ENCODE results near the gene TCERG1L. TPM values are rescaled to one million over a fixed set of nuclear protein-coding genes. Genes with fewer than 3 reads are reported as not detected.

Gene TCERG1L
- total and polyA plus RNA-seq, 2 experiments from 2014 or later, result not detected

- in situ Hi-C loops (cut with MboI), result no loop called here
- Histone ChIP-seq H3K27ac (no peak overlapping the region), H3K27me3 (replicated peaks; ENCODE audit: insufficient read depth) (no peaks in the 10 kb centered on the region), H3K4me2 (ENCODE audit: unreplicated experiment) (no peak overlapping the region), H3K9me2 (ENCODE audit: insufficient read depth) (no peaks in the 10 kb centered on the region), H3K9me3 (ENCODE audit: low read depth) (no peaks in the 10 kb centered on the region), H3K4me3 (no peak overlapping the region), H4K20me1 (ENCODE audit: insufficient read depth) (no peaks in the 10 kb centered on the region), H3K4me1 (ENCODE audit: insufficient read depth) (no peaks in the 10 kb centered on the region), H3K36me3 (ENCODE audit: low read depth) (no peaks in the 10 kb centered on the region), H3K79me2 (ENCODE audit: insufficient read depth) (no peaks in the 10 kb centered on the region), H3F3A (ENCODE audit: insufficient read depth) (no peaks in the 10 kb centered on the region), H2AFZ (no peak overlapping the region), H3K9ac (no peak overlapping the region)
- no peak for TF ChIP-seq EZH2phosphoT487 (IDR thresholded peaks at IDR 0.05; ENCODE audit: insufficient read depth, low read depth)
- TF ChIP-seq EZH2 (IDR thresholded peaks at IDR 0.05; ENCODE audit: insufficient read depth, poor library complexity, severe bottlenecking), result no peak
- WGBS, 2 experiments (ENCODE audit: low coverage in 1 of 2, low lambda C conversion rate in 2 of 2, missing lambda C conversion rate in 2 of 2), result 18 to 19% methylated on average over 7 of the region's 7 CpGs
- DNase-seq, result no peak
These were observed 239.8 kb downstream of the TCERG1L start for GRCh38 chr10:131071721-131072120.

DNA sequence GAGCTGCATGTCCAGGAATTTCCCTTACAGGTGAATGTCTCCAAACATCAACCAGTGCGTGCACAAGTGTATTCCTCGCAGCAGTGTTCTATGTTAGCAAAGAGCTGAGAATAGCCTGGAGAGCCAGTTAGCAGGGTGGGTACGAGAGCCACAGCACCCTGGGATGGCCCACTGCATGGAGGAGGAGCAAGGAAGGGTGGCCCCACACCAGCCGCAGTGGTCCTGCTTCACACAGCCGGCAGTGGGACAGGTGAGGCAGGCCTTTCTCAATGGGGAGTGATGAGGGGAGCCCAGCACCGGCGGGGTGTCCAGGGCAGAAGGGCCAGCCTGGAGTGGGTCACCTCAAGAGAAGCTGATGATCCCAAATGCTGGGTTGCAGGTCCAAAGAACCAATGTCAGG lies 240.7 kb downstream of the TCERG1L start:
- no peak for TF ChIP-seq EZH2 (IDR thresholded peaks at IDR 0.05; ENCODE audit: insufficient read depth, poor library complexity, severe bottlenecking)
- no peak for TF ChIP-seq EZH2phosphoT487 (IDR thresholded peaks at IDR 0.05; ENCODE audit: insufficient read depth, low read depth)
- no peak for DNase-seq

DNA sequence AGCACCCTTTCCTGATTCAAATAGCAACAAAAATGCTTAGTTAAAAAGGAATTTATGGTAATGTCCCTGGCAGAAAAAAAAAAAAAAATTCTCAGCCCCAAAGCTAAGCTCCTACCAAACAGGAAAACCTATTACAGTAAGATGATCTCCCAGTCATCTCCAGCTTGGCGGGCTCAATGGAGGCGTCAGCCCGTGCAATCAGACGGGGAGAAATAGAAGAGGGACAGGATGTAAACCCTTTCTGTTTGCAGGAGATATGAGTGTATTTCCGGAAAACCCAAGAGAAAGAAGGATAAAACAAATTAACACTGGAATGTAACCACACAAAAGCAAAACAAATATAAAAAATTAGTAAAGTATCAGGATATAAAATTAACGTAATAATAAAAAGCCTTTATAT lies 242.8 kb downstream of the TCERG1L start:
- TF ChIP-seq EZH2phosphoT487 (IDR thresholded peaks at IDR 0.05; ENCODE audit: insufficient read depth, low read depth), result no peak
- no peak for TF ChIP-seq EZH2 (IDR thresholded peaks at IDR 0.05; ENCODE audit: insufficient read depth, poor library complexity, severe bottlenecking)
- no peaks in the 10 kb centered on the region for H3K4me1 ChIP-seq (ENCODE audit: insufficient read depth)
- H3K27ac ChIP-seq, result no peak overlapping the region
- no peaks in the 10 kb centered on the region for H4K20me1 ChIP-seq (ENCODE audit: insufficient read depth)
- DNase-seq, result no peak
- in situ Hi-C loops (cut with MboI), result no loop called here
- no peaks in the 10 kb centered on the region for H3K27me3 ChIP-seq (replicated peaks; ENCODE audit: insufficient read depth)
- no peak overlapping the region for H3K4me3 ChIP-seq
- H3K9me3 ChIP-seq (ENCODE audit: low read depth), result no peaks in the 10 kb centered on the region
- H3K9me2 ChIP-seq (ENCODE audit: insufficient read depth), result no peaks in the 10 kb centered on the region
- H3K36me3 ChIP-seq (ENCODE audit: low read depth), result no peaks in the 10 kb centered on the region
- no peaks in the 10 kb centered on the region for H3F3A ChIP-seq (ENCODE audit: insufficient read depth)
- no peak overlapping the region for H3K9ac ChIP-seq
- WGBS, 2 experiments (ENCODE audit: low coverage in 1 of 2, low lambda C conversion rate in 2 of 2, missing lambda C conversion rate in 2 of 2), result 28 to 50% methylated on average over 6 of the region's 6 CpGs
- H3K4me2 ChIP-seq (ENCODE audit: unreplicated experiment), result no peak overlapping the region
- H2AFZ ChIP-seq, result no peak overlapping the region
- no peaks in the 10 kb centered on the region for H3K79me2 ChIP-seq (ENCODE audit: insufficient read depth)

More for the DNA sequence above, 240.7 kb downstream of the TCERG1L start:
- no peak overlapping the region for H3K4me2 ChIP-seq (ENCODE audit: unreplicated experiment)
- H3K79me2 ChIP-seq (ENCODE audit: insufficient read depth), result no peaks in the 10 kb centered on the region
- in situ Hi-C loops (cut with MboI), result no loop called here
- no peaks in the 10 kb centered on the region for H3K27me3 ChIP-seq (replicated peaks; ENCODE audit: insufficient read depth)
- WGBS, 2 experiments (ENCODE audit: low coverage in 1 of 2, low lambda C conversion rate in 2 of 2, missing lambda C conversion rate in 2 of 2), result 24 to 32% methylated on average over 7 of the region's 7 CpGs
- H3F3A ChIP-seq (ENCODE audit: insufficient read depth), result no peaks in the 10 kb centered on the region
- no peaks in the 10 kb centered on the region for H3K36me3 ChIP-seq (ENCODE audit: low read depth)
- H3K4me1 ChIP-seq (ENCODE audit: insufficient read depth), result no peaks in the 10 kb centered on the region
- no peak overlapping the region for H2AFZ ChIP-seq
- H4K20me1 ChIP-seq (ENCODE audit: insufficient read depth), result no peaks in the 10 kb centered on the region
- H3K9me2 ChIP-seq (ENCODE audit: insufficient read depth), result no peaks in the 10 kb centered on the region
- no peak overlapping the region for H3K9ac ChIP-seq
- H3K27ac ChIP-seq, result no peak overlapping the region
- no peaks in the 10 kb centered on the region for H3K9me3 ChIP-seq (ENCODE audit: low read depth)
- no peak overlapping the region for H3K4me3 ChIP-seq

DNA sequence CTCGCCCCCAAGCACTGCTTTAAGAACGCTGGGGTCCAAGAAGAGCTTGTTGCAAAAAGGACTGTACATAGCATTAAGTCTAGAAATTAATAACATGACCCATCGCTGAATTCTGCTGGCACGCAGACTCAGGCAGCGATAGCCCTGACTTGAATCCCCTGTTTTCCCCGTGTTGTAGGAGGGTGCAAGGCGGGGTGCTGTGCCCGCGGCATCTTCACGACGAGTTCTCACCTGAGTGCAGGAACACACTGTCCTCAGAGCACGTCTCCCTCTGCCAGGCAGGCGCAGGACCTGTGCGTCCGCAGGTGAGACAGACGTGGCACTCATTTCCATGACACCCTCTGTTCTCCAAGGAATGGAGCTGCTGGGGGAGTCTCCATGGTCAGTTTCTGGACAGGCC lies 243.2 kb downstream of the TCERG1L start:
- Histone ChIP-seq H3F3A (ENCODE audit: insufficient read depth) (no peaks in the 10 kb centered on the region), H3K27me3 (replicated peaks; ENCODE audit: insufficient read depth) (no peaks in the 10 kb centered on the region), H3K79me2 (ENCODE audit: insufficient read depth) (no peaks in the 10 kb centered on the region), H3K9ac (no peak overlapping the region), H3K27ac (no peak overlapping the region), H2AFZ (no peak overlapping the region), H3K36me3 (ENCODE audit: low read depth) (no peaks in the 10 kb centered on the region), H3K9me2 (ENCODE audit: insufficient read depth) (no peaks in the 10 kb centered on the region), H3K4me3 (no peak overlapping the region), H3K4me1 (ENCODE audit: insufficient read depth) (no peaks in the 10 kb centered on the region), H3K4me2 (ENCODE audit: unreplicated experiment) (no peak overlapping the region), H4K20me1 (ENCODE audit: insufficient read depth) (no peaks in the 10 kb centered on the region), H3K9me3 (ENCODE audit: low read depth) (no peaks in the 10 kb centered on the region)
- TF ChIP-seq EZH2phosphoT487 (IDR thresholded peaks at IDR 0.05; ENCODE audit: insufficient read depth, low read depth), result no peak
- no peak for TF ChIP-seq EZH2 (IDR thresholded peaks at IDR 0.05; ENCODE audit: insufficient read depth, poor library complexity, severe bottlenecking)
- no peak for DNase-seq
- in situ Hi-C loops (cut with MboI), result no loop called here
- 42 to 49% methylated on average over 16 of the region's 16 CpGs for WGBS, 2 experiments (ENCODE audit: low coverage in 1 of 2, low lambda C conversion rate in 2 of 2, missing lambda C conversion rate in 2 of 2)

- Histone ChIP-seq H3K27me3 (replicated peaks; ENCODE audit: insufficient read depth) (no peaks in the 10 kb centered on the region), H3K9me2 (ENCODE audit: insufficient read depth) (no peaks in the 10 kb centered on the region), H4K20me1 (ENCODE audit: insufficient read depth) (no peaks in the 10 kb centered on the region), H3K4me1 (ENCODE audit: insufficient read depth) (no peaks in the 10 kb centered on the region), H3K4me3 (no peak overlapping the region), H3F3A (ENCODE audit: insufficient read depth) (no peaks in the 10 kb centered on the region), H3K9me3 (ENCODE audit: low read depth) (no peaks in the 10 kb centered on the region), H3K4me2 (ENCODE audit: unreplicated experiment) (no peak overlapping the region), H2AFZ (no peak overlapping the region), H3K9ac (no peak overlapping the region), H3K36me3 (ENCODE audit: low read depth) (no peaks in the 10 kb centered on the region), H3K79me2 (ENCODE audit: insufficient read depth) (no peaks in the 10 kb centered on the region), H3K27ac (no peak overlapping the region)
- in situ Hi-C loops (cut with MboI), result no loop called here
- no peak for DNase-seq
- WGBS, 2 experiments (ENCODE audit: low coverage in 1 of 2, low lambda C conversion rate in 2 of 2, missing lambda C conversion rate in 2 of 2), result 27 to 29% methylated on average over 4 of the region's 4 CpGs
- TF ChIP-seq EZH2 (IDR thresholded peaks at IDR 0.05; ENCODE audit: insufficient read depth, poor library complexity, severe bottlenecking) (no peak), EZH2phosphoT487 (IDR thresholded peaks at IDR 0.05; ENCODE audit: insufficient read depth, low read depth) (no peak)
These were observed 243.8 kb downstream of the TCERG1L start for GRCh38 chr10:131067690-131068089.
